Activated CD4-positive, alpha-beta T cell treated with anti-CD3 and anti-CD28 coated beads, Interleukin-10, Interleukin-2, amounts not matched to agents 100 ng/mL and 50 ng/mL, durations not matched to agents 16 hours and 8 hours (primary cell): ENCODE results near the gene MXD4.
"Not testable (repeated sequence)": the region's sequence is repeated elsewhere in the genome, so short reads cannot be mapped to it uniquely, and the experiment has no call there.

ENCODE experiments used
- DNase-seq: peaks from one replicate; pipeline ENCODE4 v3.0.0-alpha.2; 2020

MXD4 gene

DNA sequence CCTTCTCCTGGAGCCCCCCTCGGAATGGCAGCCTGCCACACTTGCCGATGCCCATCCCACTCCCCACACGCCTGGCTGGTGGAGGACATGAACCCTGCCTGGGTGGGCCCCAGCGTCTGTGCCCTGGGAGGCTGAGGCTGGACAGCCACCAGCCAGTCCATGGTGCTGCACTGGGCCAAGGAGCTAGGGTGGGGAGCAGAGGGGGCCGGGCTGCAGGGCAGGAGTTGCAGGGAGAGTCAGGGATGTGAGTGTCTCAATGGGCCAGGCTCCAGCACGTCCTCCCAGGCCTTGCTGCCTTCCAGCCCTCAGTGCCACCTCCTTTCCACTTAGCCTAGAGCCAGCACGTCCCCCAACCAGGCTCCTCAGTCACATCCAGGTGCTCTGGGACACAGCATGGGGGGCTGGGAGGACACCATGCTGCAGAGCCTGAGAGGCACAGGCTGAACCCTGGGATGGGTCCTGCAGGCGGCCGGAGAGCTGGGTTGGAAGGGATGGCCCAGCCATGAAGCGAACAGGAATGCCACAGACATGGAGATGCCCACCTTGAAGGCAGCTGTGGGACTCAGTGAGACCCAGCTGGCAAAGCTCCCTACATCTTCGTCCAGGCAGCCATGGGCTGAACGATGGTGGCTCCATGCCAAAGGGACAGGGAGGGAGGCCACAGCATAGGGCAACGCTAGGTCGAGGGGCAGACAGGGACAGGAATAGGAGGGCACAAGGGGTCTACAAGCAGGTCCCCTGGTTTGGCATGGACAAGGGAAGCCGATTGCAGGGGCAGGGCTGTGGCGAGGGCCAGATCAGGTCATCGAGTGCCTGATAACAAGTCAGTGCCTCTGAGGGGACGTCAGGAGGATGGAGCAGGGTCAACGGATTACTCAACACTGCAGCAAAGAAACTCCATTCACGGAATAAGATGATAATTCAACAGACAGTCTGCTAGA, 30.1 kb upstream of the MXD4 start:
- DNase-seq, result no peak

- peak; percentile 64 for DNase-seq
Measured at GRCh38 chr4:2290974-2291704, 29.2 kb upstream of the MXD4 start.

GRCh38 chr4:2290488-2290887, 28.6 kb upstream of the MXD4 start:
- DNase-seq, result no peak

DNA sequence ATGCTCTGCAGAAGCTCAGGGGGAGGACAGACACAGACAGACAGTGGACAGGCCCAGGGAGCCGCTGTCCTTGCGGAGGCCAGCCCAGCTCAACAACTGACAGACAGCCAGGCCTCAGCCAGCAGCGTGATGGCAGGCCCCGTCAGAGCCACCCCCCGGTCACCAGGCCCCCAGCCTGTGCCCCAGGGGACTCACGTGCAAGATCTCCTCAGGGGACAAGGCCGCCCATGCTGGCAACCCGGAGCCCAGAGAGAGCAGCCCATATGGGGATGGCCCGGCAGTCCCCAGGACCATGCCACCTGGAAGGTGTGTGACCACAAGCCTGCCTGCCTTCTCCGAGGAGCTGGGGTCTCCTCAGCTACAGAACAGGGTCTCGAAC, 28.0 kb upstream of the MXD4 start:
- no peak for DNase-seq

GRCh38 chr4:2289311-2289954, 27.5 kb upstream of the MXD4 start:
- DNase-seq, result no peak

GRCh38 chr4:2288051-2288541, 26.2 kb upstream of the MXD4 start:
- DNase-seq, result no peak

DNA sequence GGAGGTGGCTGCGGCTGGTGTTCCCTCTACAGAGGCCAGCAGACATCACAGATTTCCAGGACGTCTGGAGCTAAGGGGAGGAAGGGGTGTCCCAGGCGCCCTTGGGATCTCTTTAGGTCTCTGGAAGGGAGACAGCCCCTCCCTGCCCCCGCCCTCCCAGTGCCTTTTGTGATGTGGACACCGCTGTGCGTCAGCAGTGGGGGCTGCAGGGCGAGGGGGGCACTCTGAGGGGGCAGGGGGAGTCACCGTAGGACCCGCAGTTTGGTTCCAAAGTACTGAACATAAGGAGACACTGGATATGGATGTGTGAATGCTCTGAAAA, 25.6 kb upstream of the MXD4 start:
- no peak for DNase-seq

DNA sequence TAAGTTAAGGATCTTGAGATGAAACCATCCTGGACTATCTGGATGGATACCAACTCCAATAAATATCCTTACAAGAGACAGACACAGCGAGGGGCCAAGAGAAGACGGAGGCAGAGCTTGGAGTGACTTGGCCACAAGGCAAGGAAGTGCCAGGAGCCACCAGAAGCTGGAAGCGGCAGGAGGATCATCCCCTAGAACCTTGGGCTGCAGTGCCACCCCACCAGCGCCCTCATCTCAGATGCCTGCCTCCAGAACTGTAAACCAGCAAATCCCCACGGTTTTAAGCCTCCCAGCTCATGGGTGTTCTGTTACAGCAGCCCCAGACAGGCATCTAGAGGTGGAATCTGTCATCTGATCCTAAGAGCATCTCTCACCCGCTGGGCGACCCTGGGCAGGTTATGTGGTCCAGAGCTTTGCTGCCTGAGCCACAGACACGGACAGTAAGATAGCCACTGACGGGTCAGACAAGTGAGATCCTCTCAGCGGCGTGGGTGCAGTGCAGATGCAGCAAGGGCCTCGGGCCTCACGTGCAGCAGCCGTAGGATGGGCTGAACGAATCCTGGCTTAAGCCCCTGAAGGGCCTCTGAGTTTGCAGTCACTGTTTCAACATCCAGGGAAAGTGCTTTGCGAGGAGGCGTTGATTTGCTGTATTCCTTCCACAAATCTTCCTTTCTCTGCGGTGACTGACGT, 25.1 kb upstream of the MXD4 start:
- DNase-seq, result no peak

GRCh38 chr4:2285613-2286381, 23.9 kb upstream of the MXD4 start:
- DNase-seq, result no peak

- DNase-seq, result no peak
Measured at GRCh38 chr4:2284934-2285612, 23.2 kb upstream of the MXD4 start.

- no peak for DNase-seq
Measured at GRCh38 chr4:2284161-2284933, 22.4 kb upstream of the MXD4 start.

DNA sequence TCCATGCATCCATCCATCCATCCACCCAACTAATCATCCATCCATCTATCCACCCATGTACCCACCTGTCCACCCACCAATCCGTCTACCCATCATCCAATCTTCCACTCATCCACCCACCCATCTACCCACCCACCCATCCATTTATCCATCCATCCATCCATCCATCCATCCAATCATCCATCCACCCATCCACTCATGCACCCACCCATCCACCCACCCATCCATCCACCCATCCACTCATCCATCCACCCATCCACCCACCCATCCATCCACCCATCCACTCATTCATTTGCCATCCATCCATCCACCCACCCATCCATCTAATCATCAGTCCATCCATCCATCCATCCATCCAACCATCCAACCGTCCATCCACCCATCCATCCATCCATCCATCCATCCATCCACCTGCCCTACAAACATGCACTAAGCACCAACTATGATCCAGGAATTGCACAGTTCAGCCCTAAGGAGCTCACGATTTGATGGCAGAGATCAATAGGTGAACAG, 21.3 kb upstream of the MXD4 start:
- DNase-seq, result no peak

GRCh38 chr4:2281575-2282343, 19.9 kb upstream of the MXD4 start:
- peak; percentile 81 for DNase-seq

- no peak for DNase-seq
Measured at GRCh38 chr4:2280531-2281300, 18.8 kb upstream of the MXD4 start.

DNA sequence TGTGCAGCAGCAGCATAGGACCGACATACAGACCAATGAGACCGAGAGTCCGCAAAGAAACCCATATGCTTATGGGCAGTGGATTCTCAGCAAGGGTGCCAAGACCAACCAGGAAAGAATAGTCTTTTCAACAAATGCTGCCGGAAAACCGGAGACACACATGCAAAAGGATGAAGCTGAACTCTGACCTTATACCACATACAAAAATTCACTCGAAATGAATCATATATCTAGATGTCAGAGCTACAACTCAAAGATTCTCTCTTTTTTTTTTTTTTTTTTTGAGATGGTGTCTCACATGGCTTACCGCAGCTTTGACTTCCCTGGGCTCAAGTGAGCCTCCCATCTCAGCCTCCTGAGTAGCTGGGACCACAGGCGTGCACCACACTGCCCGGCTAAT, 16.0 kb upstream of the MXD4 start:
- no peak for DNase-seq

DNA sequence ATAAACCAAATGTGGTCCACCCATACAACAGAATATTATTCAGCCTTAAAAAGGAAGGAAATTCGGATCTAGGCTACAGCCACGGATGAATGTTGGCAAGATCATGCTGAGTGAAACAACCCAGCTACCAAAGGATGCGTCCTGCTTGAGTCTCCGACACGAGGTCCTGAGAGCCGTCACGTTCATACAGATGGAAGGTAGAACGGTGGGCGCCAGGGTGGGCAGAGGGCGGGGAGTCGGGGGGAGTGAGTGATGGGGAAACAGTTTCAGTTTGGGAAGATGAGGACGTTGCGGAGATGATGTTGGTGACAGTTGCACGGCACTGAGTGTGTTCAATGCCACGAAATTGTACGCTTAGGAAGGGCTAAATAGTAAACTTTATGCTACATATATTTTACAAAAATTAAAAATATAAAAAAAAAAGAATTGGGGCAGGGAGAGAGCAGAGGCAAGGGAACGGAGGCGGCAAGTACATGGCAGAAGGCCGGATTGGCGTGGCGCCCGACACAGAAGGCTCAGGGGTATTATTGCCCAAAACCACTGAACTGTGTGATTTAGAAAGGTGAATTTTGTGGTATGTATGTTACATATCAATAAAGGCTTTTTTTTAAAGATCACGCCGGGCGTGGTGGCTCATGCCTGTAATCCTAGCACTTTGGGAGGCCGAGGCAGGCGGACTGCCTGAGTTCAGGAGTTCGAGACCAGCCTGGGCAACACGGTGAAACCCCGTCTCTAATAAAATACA, 14.8 kb upstream of the MXD4 start:
- no peak for DNase-seq

GRCh38 chr4:2275546-2276251, 13.8 kb upstream of the MXD4 start:
- DNase-seq, result no peak

GRCh38 chr4:2275044-2275397, 13.1 kb upstream of the MXD4 start:
- DNase-seq, result not testable (repeated sequence)
